ENCODE results near the gene SERPINA5.

SERPINA5 gene

DNA sequence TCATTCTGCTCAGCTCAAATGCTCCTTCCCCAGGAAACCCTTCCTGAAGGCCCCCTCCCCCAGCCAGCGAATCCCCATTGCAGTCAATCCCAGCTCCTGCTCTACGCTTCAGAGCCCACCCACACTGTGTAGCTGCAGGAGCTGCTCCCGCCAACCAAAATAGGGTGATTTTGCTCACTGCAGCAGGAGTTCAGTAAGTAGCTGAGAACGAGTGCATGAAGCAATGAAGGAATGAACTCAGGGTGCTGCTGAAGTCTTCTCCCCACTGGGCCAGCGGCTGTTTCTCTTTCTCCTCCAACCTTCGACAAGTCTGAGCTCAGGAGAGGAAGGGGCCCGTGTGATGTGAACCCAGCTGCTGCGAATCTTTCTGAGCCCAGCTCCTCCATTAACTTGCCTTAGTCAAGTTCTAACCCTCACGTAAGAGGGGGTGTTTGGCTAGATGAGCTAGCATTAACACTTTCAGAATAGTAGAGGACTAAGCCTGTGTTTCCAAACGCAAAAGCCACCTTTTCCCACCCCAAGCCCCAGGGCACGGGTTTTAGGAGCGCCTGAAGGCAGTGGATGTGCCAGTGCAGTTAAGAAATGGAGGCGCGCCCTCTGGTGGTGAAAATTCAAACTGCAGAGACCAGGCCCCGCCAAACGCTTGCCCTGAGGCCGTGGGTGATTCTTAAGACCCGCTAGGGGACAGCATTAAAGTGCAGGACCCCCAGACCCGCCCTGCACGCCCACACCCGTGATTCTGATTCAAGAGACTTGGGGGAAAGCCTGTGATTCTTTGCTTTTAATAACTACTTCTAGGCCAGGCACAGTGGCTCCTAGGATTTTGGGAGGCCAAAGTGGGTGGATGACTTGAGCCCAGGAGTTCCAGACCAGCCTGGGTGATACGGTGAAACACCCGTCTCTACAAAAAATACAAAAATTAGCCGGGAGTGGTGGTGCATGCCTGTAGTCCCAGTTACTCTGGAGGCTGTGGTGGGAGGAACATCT, 31.9 kb upstream of the SERPINA5 start:
- DNase-seq (ENCODE audit: low read depth in 1 of 2, low spot score in 1 of 2): peak; percentile 15 to 28

DNA sequence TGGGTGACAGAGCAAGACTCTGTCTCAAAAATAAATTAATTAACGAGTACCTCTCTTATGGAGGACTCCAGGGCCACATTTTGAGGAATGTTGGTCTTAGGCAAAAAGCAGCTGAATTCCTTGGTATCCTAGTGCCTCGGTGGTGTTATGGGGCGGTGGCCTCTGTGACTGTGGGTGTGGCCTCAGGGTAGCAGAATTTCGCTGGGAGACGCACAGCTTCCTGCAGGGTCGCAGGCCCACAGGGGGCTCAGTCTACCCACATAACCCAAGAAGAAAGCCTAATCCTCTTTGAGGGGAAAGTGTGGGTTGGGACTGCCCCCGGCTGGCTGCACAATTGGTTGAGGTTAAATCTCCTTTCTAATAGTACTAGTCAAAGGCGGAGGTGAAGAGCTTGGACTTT, 31.2 kb upstream of the SERPINA5 start:
- DNase-seq (ENCODE audit: low read depth in 1 of 2, low spot score in 1 of 2): no peak

GRCh38 chr14:94555991-94556390, 25.2 kb upstream of the SERPINA5 start:
- no peak for DNase-seq (ENCODE audit: low read depth in 1 of 2, low spot score in 1 of 2)

DNA sequence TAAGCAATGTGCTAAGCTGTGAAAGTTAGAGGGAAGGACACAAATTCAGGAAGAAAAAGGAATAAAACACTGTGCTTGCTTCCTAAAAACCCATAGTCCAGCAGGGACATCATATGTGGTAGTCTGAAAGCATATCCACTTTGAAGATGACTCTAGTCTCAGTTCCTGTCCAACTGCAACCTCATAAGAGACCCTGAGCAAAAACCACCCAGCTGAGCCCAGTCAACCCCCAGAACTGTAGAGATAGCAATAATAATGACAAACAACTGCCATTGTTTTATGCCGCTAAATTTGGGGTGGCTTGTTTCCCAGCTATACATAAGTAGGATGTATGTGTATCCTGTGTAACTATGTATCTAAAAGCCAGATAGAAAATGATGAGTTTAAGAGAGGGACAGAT, 23.9 kb upstream of the SERPINA5 start:
- DNase-seq (ENCODE audit: low read depth in 1 of 2, low spot score in 1 of 2): no peak

DNA sequence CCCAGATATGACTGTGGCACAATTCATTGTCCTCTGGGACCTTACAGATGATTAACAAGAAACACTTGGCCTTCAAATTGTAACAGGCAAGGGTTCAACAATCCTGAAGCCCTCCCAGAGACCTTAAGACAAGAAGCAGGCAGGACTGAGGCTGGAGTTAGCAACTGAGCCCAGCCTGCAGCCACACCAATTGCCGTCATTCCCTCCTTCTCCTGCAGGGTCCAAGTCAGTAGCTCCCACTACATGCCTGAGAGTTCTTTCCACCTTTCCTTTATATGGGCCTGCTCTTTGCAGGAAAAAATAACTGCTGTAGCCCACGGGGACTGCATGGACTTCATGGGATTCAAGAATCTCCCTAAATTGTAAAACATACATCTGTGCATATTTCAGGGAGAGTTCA, 22.4 kb upstream of the SERPINA5 start:
- DNase-seq (ENCODE audit: low read depth in 1 of 2, low spot score in 1 of 2): no peak

DNA sequence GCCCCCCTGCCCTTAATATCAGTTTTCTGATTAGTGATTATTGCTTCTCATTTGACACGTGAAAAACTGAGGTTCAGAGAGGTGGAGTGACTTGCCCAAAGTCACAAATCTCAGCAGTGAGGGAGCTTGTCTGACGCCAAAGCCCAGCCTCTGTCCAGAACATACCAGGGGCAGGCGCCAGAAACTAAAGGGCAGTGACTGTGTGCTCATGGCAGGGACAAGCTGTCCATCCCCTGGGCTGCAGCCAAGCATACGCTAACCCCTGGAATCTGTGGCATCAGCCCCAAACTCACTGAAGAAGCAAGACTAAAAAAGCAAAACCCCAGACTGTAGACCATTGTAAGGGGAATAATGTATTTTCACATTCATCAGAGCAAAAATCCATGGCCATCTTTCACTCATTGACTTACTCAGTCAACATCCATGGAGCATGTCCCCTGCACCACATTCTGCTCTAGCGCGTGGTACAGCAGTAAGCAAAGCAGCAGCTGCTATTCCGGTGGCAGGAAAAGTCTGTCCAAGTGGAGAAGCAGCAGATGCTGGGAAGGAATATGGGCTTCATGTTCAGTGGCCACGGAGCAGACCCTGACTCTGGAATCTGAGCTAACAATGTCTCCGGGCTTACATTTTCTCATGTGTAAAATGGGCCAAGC, 21.5 kb upstream of the SERPINA5 start:
- no peak for DNase-seq (ENCODE audit: low read depth in 1 of 2, low spot score in 1 of 2)

DNA sequence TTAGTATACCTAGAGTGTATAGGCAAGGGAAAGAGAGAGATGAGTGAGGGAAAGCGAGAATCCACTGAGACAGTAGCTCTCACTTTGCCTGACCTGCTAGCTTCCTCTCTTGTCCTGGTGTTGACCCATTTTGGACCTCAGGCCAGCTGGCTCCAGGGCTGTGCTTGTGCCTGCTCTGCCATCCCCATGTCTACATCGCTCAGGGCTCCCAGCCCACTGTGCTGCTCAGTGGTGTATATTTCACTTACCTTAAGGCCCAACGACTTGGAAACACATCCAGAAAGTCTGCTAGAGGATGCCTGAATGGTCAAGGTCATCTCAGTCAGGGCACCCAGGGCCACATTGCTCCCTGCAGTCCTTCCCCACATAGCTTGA, 20.9 kb upstream of the SERPINA5 start:
- no peak for DNase-seq (ENCODE audit: low read depth in 1 of 2, low spot score in 1 of 2)

DNA sequence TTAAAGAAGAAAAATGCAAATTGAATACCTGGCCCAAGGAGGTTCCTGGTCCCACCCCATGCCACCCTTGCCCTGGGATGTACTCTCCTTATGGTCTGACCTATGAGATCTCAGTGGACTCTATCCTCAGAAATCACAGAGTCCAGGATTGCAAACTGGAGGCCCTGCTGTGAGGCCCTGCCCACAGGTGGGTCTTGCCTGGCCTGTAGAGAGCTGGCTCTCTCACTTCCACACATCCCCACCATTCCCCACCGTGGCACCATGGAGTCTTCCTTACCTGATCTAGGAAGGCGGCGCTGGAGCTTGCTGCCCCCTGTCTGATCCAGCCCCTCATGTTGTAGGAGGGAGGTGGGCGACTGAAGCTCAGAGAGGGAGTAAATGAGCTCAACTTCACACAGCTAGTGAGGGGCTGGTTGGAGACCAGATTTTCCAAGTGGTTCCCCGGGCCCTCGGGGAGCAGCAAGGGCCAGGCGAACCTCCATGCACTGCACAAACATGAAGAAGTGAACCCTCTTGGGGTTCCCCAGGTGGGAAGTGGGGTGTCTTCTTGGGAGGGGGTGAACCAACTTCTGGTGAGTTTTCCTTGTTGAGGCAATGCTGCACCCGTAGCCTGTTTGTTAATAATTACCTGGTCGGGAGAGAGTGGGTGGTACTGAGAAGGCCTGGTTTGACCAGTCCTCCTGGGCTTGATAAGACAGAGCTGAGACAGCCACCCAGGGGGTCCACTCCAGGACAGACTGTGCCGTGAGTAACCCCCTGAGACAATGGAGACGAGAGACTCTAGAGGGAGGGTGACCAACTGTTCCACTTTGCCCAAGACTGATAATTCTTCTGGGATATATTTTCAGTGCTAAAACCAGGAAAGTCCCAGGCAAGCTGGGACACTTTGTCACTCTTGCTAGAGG, 20.2 kb upstream of the SERPINA5 start, which contains the start of gene SERPINA4:
SERPINA4 (plus strand) TSS at position 692 of the 905 bp plus-strand sequence. CDS start 2,041 bp downstream, outside the sequence.
- DNase-seq (ENCODE audit: low read depth in 1 of 2, low spot score in 1 of 2): no peak

DNA sequence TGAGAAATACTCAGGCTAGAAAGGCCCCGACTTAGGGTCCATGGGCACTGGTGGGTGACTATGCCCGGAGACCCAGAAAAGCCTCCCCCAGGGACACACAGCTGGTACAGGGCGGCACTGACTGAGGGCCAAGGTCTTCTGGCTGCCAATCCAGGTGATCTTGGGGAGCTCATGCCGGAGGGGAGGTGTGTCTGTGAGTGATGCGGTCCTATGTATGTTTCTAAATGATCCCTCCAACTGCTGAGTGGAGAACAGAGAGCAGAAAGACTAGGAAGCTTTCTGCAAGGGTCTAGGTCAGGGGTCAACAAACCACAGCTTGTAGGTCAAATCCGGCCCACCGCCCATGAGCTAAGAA, 19.6 kb upstream of the SERPINA5 start:
- DNase-seq (ENCODE audit: low read depth in 1 of 2, low spot score in 1 of 2): no peak

- no peak for DNase-seq (ENCODE audit: low read depth in 1 of 2, low spot score in 1 of 2)
These were observed 19.2 kb upstream of the SERPINA5 start for GRCh38 chr14:94562022-94562421.

DNA sequence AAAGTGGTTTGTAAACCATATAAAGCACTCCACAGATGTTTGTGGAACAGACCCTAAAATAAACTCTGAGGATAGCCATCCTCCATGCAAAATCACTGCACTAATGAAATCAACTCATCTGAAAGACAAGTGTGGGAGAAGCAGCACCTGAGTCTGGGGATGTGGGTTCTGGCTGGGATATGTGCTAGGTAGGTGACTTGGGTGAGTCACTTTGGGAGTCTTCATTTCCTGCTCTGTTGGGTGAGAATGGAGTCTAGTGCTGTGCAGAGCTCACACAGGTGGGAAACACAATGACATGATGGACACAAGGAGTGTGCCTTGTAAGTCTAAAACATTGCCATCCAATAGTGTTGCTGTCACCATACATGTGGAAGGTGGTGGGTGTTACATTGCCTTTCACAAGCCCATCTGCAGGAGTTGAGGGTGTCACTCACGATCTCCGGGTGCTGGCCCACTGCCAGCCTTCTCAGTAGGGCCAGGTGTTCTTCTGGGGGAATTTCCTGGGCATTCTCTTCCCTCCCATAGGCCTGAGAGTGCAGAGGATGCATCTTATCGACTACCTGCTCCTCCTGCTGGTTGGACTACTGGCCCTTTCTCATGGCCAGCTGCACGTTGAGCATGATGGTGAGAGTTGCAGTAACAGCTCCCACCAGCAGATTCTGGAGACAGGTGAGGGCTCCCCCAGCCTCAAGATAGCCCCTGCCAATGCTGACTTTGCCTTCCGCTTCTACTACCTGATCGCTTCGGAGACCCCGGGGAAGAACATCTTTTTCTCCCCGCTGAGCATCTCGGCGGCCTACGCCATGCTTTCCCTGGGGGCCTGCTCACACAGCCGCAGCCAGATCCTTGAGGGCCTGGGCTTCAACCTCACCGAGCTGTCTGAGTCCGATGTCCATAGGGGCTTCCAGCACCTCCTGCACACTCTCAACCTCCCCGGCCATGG, 18.0 kb upstream of the SERPINA5 start:
- no peak for DNase-seq (ENCODE audit: low read depth in 1 of 2, low spot score in 1 of 2)

DNA sequence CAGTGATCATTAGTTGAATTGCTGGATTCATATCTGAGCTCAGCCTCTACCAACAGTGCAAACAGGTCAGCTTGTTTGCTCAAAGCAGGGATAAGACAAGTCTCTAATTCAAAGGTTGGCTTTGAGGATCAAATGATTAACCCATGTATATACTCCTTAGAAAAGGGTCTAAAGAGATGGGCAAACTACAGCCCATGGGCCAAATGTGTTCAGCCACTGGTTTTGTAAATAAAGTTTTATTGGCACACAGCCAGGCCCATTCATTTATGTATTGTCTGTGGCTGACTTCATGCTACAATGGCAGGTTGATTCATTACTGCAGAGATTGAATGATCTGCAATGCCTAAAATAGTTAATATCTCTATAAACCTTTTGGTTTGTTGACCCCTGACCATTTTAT, 16.8 kb upstream of the SERPINA5 start:
- DNase-seq (ENCODE audit: low read depth in 1 of 2, low spot score in 1 of 2): no peak

DNA sequence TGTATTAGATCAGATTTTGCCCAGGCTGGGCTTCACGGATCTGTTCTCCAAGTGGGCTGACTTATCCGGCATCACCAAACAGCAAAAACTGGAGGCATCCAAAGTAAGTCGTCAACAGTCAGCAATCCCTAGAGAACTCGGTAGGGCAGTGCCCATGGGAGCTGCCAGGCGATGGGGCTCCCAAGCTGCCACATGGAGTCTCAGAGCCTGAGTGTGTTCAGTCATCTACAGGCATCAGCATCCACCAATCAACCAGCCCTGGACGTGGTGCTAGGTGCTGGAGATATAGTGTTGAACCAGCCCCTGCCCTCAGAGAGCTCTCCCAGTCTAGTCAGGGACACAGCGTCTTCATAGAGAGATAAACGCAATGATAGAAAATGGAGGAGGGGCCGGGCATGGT, 13.0 kb upstream of the SERPINA5 start:
- no peak for DNase-seq (ENCODE audit: low read depth in 1 of 2, low spot score in 1 of 2)

GRCh38 chr14:94569381-94570001, 11.7 kb upstream of the SERPINA5 start:
- DNase-seq (ENCODE audit: low read depth in 1 of 2, low spot score in 1 of 2): no peak

GRCh38 chr14:94570002-94570400, 11.2 kb upstream of the SERPINA5 start:
- DNase-seq (ENCODE audit: low read depth in 1 of 2, low spot score in 1 of 2): no peak

DNA sequence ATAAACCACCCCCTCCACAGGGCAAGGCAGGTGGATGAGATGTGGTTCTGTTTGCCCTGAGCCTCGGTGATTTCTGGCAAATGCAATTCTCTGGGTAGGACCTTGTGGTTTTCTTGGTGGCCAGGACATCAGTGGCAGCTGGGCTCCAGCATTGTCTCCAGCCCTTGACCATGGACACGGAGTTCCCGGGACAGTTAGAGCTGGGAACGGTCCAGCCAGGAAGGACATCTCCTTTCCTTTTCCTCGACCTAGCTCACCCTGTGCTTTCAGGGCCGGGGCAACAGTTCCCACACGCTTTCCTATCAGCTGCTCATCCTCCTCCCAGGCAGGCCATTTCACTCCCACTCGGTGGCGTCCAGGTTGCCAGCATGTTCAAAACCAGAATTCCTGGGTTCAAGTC, 10.8 kb upstream of the SERPINA5 start:
- no peak for DNase-seq (ENCODE audit: low read depth in 1 of 2, low spot score in 1 of 2)

DNA sequence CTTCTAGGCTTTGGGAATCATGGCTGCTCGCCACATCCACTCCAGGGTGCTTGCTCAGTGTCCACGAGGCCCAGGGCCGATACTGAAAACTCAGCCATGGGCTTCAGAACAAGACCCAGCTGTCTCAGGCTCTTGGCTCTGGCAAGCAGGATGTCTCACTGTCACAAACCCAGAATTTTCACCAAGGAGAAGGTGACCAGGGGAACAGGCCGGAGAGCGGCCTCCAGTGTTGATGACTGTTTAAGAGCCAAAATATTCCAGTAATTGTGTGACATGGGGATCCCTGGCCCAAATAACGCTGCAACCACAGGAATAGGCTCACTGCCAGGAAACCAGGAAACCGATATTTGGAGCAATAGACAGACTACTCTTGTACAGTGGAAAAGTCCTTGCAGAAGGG, 9.8 kb upstream of the SERPINA5 start:
- no peak for DNase-seq (ENCODE audit: low read depth in 1 of 2, low spot score in 1 of 2)

- DNase-seq (ENCODE audit: low read depth in 1 of 2, low spot score in 1 of 2): no peak
These were observed 9.3 kb upstream of the SERPINA5 start for GRCh38 chr14:94571950-94572349.

DNA sequence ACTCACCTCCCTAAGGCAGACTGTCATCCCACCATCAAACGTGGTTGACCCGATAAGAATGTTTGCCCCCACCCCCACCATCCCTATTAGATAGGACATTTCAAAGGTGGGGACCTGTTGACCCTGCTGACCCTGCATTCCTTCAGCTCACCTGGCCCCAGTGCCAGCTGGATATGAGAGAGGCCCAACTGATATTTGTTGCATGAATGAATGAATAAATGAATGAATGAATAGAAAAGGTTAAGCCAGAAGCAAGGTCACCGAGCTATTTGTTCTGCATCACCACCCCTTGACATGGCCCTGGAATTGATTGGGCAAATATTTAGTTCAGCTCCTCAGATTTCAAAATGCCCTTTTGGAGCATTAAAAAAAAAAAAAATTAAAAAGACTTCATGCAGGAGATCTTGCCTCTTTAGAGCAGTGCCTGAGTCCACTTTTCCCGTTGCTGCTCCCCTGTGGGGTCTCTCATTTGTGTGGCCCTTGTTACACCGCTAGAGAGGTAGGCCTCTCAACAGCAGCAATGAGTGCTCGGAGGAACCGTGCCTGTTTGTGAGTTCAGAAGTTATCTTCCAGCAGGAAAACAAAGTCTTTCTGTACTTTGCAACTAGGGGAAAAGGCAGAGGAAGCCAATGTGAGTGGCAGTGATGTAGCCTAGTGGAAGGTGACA, 8.5 kb upstream of the SERPINA5 start:
- no peak for DNase-seq (ENCODE audit: low read depth in 1 of 2, low spot score in 1 of 2)
